HCT116 (cell line): ENCODE measurements around the gene CPNE5. TPM values are rescaled to one million over a fixed set of nuclear protein-coding genes. Genes with fewer than 3 reads are reported as not detected.

Source experiments
- ATAC-seq: fragments of 200-7000 bp; cut with Tn5 transposase; 2 replicates; pipeline ENCODE4 v1.9.1; 2020; ENCODE audit warnings: mild to moderate bottlenecking, moderate library complexity
- BruUV-seq: library from RNA; stranded (reverse); fragments of 400-500 nt; replicated peaks from 2 replicates; lab custom pipeline; 2021; lab: Mats Ljungman, UMichigan
- CTCF ChIA-PET: fragments of 300-600 bp; sonication (Branson Sonifier 250); formaldehyde crosslinking; loops from one replicate; lab custom pipeline; 2021; ENCODE audit warnings: antibody characterized with exemption; lab: Charles Lee
- POLR2A ChIA-PET: fragments of 300-600, 350-600 bp; sonication (Branson Sonifier 250); formaldehyde crosslinking; loops from one replicate; lab custom pipeline; 2021; ENCODE audit warnings: antibody characterized with exemption; lab: Charles Lee
- RAD21 ChIA-PET, 2 experiments: fragments of 300-600 bp; sonication (Branson Sonifier 250); formaldehyde crosslinking; loops; one replicate each; lab custom pipeline; 2023; ENCODE audit warnings: low total read pairs in 2 of 2; ENCODE audit not compliant: uncharacterized antibody in 2 of 2, unreplicated experiment in 2 of 2, low non-redundant PET in 1 of 2; lab: Charles Lee
- DNase-seq: peaks from one replicate; pipeline ENCODE4 v3.0.0-alpha.2; 2010; ENCODE audit warnings: low read depth, low spot score
- H2AFZ ChIP-seq: fragments of 200-600 bp; shearing (Covaris generic), sonication (generic); 2 replicates; pipeline ENCODE4 v1.6.1; 2017; ENCODE audit warnings: low read depth, mixed run types, mixed read lengths, antibody characterized with exemption, low read length; ENCODE audit not compliant: poor library complexity, severe bottlenecking
- H3K27ac ChIP-seq: 2 replicates; pipeline ENCODE4 v1.5.1; 2012; ENCODE audit warnings: low read depth, low read length
- H3K27me3 ChIP-seq: fragments of 200-600 bp; sonication (generic); 2 replicates; pipeline ENCODE4 v1.6.1; 2016; ENCODE audit warnings: mixed run types, low read length, mixed read lengths; ENCODE audit not compliant: insufficient read depth
- H3K36me3 ChIP-seq, 2 experiments: fragments of 200-500 bp in 1 of 2; fragments of 200-600 bp in 1 of 2; sonication (Bioruptor generic) in 1 of 2; sonication (generic) in 1 of 2; 2 replicates each; pipeline versions ENCODE4 v1.5.1 to v1.6.1; 2014 to 2016; ENCODE audit warnings: low read length in 2 of 2, inconsistent platforms in 1 of 2, mixed read lengths in 1 of 2, mixed run types in 1 of 2; ENCODE audit not compliant: insufficient read depth in 2 of 2, control insufficient read depth in 1 of 2
- H3K4me1 ChIP-seq, 2 experiments: fragments of 200-600 bp in 1 of 2; sonication (generic) in 1 of 2; 2 replicates each; pipeline versions ENCODE4 v1.5.1 to v1.6.1; 2012 to 2017; ENCODE audit warnings: low read length in 2 of 2, inconsistent platforms in 1 of 2, mild to moderate bottlenecking in 1 of 2, mixed read lengths in 1 of 2, mixed run types in 1 of 2, moderate library complexity in 1 of 2; ENCODE audit not compliant: insufficient read depth in 2 of 2, control insufficient read depth in 1 of 2
- H3K4me2 ChIP-seq: fragments of 200-600 bp; sonication (generic); 2 replicates; pipeline ENCODE4 v1.6.1; 2017; ENCODE audit warnings: mixed run types, low read length, mixed read lengths
- H3K4me3 ChIP-seq, 2 experiments: fragments of 200-600 bp in 1 of 2; sonication (generic) in 1 of 2; replicated peaks in 1 of 2; 2 replicates each; pipeline ENCODE4 v1.5.1; 2011 to 2016; ENCODE audit warnings: low read length in 2 of 2, control low read depth in 1 of 2, low read depth in 1 of 2, mild to moderate bottlenecking in 1 of 2, mixed read lengths in 1 of 2, mixed run types in 1 of 2
- H3K79me2 ChIP-seq: fragments of 200-600 bp; sonication (generic); 2 replicates; pipeline ENCODE4 v1.6.1; 2017; ENCODE audit warnings: mild to moderate bottlenecking, mixed run types, low read length, moderate library complexity, mixed read lengths; ENCODE audit not compliant: insufficient read depth
- H3K9ac ChIP-seq: fragments of 200-600 bp; sonication (generic); 2 replicates; pipeline ENCODE4 v1.6.1; 2016; ENCODE audit warnings: low read length, mixed read lengths
- H3K9me2 ChIP-seq: fragments of 200-600 bp; sonication (generic), shearing (Covaris generic); 2 replicates; pipeline ENCODE4 v1.6.1; 2017; ENCODE audit warnings: mixed run types, mild to moderate bottlenecking, moderate library complexity; ENCODE audit not compliant: insufficient read depth
- H3K9me3 ChIP-seq, 2 experiments: fragments of 200-500 bp in 1 of 2; fragments of 200-600 bp in 1 of 2; sonication (Bioruptor generic) in 1 of 2; sonication (generic) in 1 of 2; 2 replicates each; pipeline ENCODE4 v1.6.1; 2014 to 2017; ENCODE audit warnings: low read length in 2 of 2, mixed read lengths in 2 of 2, inconsistent platforms in 1 of 2, low read depth in 1 of 2, mild to moderate bottlenecking in 1 of 2, mixed run types in 1 of 2, moderate library complexity in 1 of 2; ENCODE audit not compliant: control insufficient read depth in 1 of 2, insufficient read depth in 1 of 2
- H4K20me1 ChIP-seq: fragments of 200-600 bp; sonication (generic), shearing (Covaris generic); 2 replicates; pipeline ENCODE4 v1.6.1; 2017; ENCODE audit warnings: mixed run types, mild to moderate bottlenecking, moderate library complexity; ENCODE audit not compliant: insufficient read depth
- ATF3 ChIP-seq: IDR thresholded peaks from 2 replicates; pipeline ENCODE4 v1.6.1; 2012
- CEBPB ChIP-seq: IDR thresholded peaks from 2 replicates; pipeline ENCODE4 v1.6.1; 2012; ENCODE audit warnings: low read depth
- CTCF ChIP-seq, 3 experiments: fragments of 200-600 bp in 1 of 3; sonication (generic) in 1 of 3; IDR thresholded peaks in 2 of 3; conservative IDR thresholded peaks in 1 of 3; 2 replicates each; pipeline ENCODE4 v1.5.1; 2012 to 2017; ENCODE audit warnings: low read depth in 2 of 3, low read length in 2 of 3, antibody characterized with exemption in 1 of 3, borderline replicate concordance in 1 of 3, control low read depth in 1 of 3, mild to moderate bottlenecking in 1 of 3, mixed read lengths in 1 of 3, mixed run types in 1 of 3, moderate library complexity in 1 of 3; ENCODE audit not compliant: insufficient read depth in 1 of 3
- EGR1 ChIP-seq: IDR thresholded peaks from 2 replicates; pipeline ENCODE4 v1.6.1; 2012; ENCODE audit warnings: low read depth
- ELF1 ChIP-seq: IDR thresholded peaks from 2 replicates; pipeline ENCODE4 v1.6.1; 2012; ENCODE audit warnings: low read depth, borderline replicate concordance
- EZH2 ChIP-seq: fragments of 200-600 bp; sonication (generic); IDR thresholded peaks from 2 replicates; pipeline ENCODE4 v1.6.1; 2017; ENCODE audit warnings: antibody characterized with exemption, mixed run types
- EZH2phosphoT487 ChIP-seq: fragments of 200-600 bp; IDR thresholded peaks from 2 replicates; pipeline ENCODE4 v1.6.1; 2018; ENCODE audit warnings: antibody characterized with exemption, borderline replicate concordance
- FOSL1 ChIP-seq: IDR thresholded peaks from 2 replicates; pipeline ENCODE4 v1.6.1; 2012; ENCODE audit warnings: low read depth
- JUND ChIP-seq: IDR thresholded peaks from 2 replicates; pipeline ENCODE4 v1.6.1; 2012
- POLR2A ChIP-seq: IDR thresholded peaks from 2 replicates; pipeline ENCODE4 v1.7.0; 2011; ENCODE audit warnings: borderline replicate concordance; ENCODE audit not compliant: insufficient read depth, insufficient read length; ENCODE audit errors: extremely low read depth
- POLR2AphosphoS5 ChIP-seq: IDR thresholded peaks from 2 replicates; pipeline ENCODE4 v1.6.1; 2011; ENCODE audit warnings: mild to moderate bottlenecking, low read depth, low read length, moderate library complexity
- RAD21 ChIP-seq: IDR thresholded peaks from 2 replicates; pipeline ENCODE4 v1.6.1; 2012; ENCODE audit warnings: low read depth, mild to moderate bottlenecking
- REST ChIP-seq: IDR thresholded peaks from 2 replicates; pipeline ENCODE4 v1.6.1; 2012; ENCODE audit warnings: low read depth
- SIN3A ChIP-seq: IDR thresholded peaks from 2 replicates; pipeline ENCODE4 v1.6.1; 2012; ENCODE audit warnings: low read depth
- SRF ChIP-seq: IDR thresholded peaks from 2 replicates; pipeline ENCODE4 v1.6.1; 2012; ENCODE audit warnings: low read depth
- TCF7L2 ChIP-seq: IDR thresholded peaks from 2 replicates; pipeline ENCODE4 v1.7.0; 2011; ENCODE audit warnings: borderline replicate concordance, inconsistent platforms; ENCODE audit not compliant: insufficient read depth, insufficient read length; ENCODE audit errors: extremely low read depth
- YY1 ChIP-seq: IDR thresholded peaks from 2 replicates; pipeline ENCODE4 v1.6.1; 2011; ENCODE audit warnings: low read length, low read depth, moderate library complexity, mild to moderate bottlenecking; ENCODE audit not compliant: insufficient replicate concordance; ENCODE audit errors: extremely low read depth
- ZBTB33 ChIP-seq: IDR thresholded peaks from 2 replicates; pipeline ENCODE4 v1.6.1; 2011; ENCODE audit warnings: mild to moderate bottlenecking, low read length, moderate library complexity; ENCODE audit not compliant: insufficient replicate concordance; ENCODE audit errors: extremely low read depth
- ZFX ChIP-seq: fragments of 450-650 bp; IDR thresholded peaks from 2 replicates; pipeline ENCODE4 v1.6.1; 2017
- ZNF274 ChIP-seq: fragments of 200-500 bp; sonication (Bioruptor generic); IDR thresholded peaks from 2 replicates; pipeline ENCODE4 v1.6.1; 2014; ENCODE audit warnings: mild to moderate bottlenecking, low read depth, low read length, inconsistent platforms
- intact Hi-C: fragments of 100-400 bp; cut with micrococcal nuclease; formaldehyde crosslinking; loops from 2 replicates; pipeline ENCODE4 v1.10.0; 2022
- total RNA-seq: library from RNA; stranded (reverse); gene quantifications from one replicate; pipeline ENCODE4 v1.2.1, GENCODE V29; 2021; ENCODE audit not compliant: unreplicated experiment

Gene CPNE5
- total RNA-seq, 1 experiment from 2014 or later: not detected

GRCh38 chr6:36793296-36793912, 45.8 kb downstream of the CPNE5 start:
- no peaks in the 10 kb centered on the region for H3K27me3 ChIP-seq
- no peak for DNase-seq
- no peak overlapping the region for H3K4me3 ChIP-seq
- no TSS peak for BruUV-seq
- no peaks in the 10 kb centered on the region for H3K4me1 ChIP-seq
- no peaks in the 10 kb centered on the region for H3K9me3 ChIP-seq
- ChIA-PET POLR2A (no interaction called here), CTCF (interaction anchor here (1.3 kb wide), 1 partner anchor 11 kb away, joined by 3 read pairs; no protein-coding TSS in a partner anchor), RAD21 (no interaction called here)
- no peak overlapping the region for H3K9ac ChIP-seq
- intact Hi-C loops: no loop called here
- no peak for TF ChIP-seq ZNF274
- TF ChIP-seq EZH2: no peak
- TF ChIP-seq REST: no peak
- no peak for TF ChIP-seq EZH2phosphoT487
- TF ChIP-seq EGR1: no peak
- TF ChIP-seq CTCF (IDR thresholded peaks at IDR 0.05 in 2 of 3, conservative IDR thresholded peaks at IDR 0.05 in 1 of 3; ENCODE audit: borderline replicate concordance in 1 of 3, insufficient read depth in 1 of 3, low read depth in 2 of 3, low read length in 2 of 3): no peak
- no peak for TF ChIP-seq FOSL1
- TF ChIP-seq JUND: no peak
- no peak for TF ChIP-seq SRF
- TF ChIP-seq CEBPB: no peak
- TF ChIP-seq YY1: no peak
- TF ChIP-seq SIN3A: no peak
- no peak for TF ChIP-seq POLR2A
- TF ChIP-seq POLR2AphosphoS5: no peak
- TF ChIP-seq ELF1: no peak
- no peak for TF ChIP-seq TCF7L2
- TF ChIP-seq ATF3: no peak
- TF ChIP-seq ZBTB33: no peak
- no peak for TF ChIP-seq ZFX
- no peak for TF ChIP-seq RAD21
- no peak overlapping the region for H2AFZ ChIP-seq
- no peak overlapping the region for H3K4me2 ChIP-seq
- no peak overlapping the region for H3K27ac ChIP-seq
- H3K36me3 ChIP-seq: no peaks in the 10 kb centered on the region
- H3K79me2 ChIP-seq: no peaks in the 10 kb centered on the region
- H3K9me2 ChIP-seq: no peaks in the 10 kb centered on the region
- no peak for ATAC-seq
- H4K20me1 ChIP-seq: no peaks in the 10 kb centered on the region
